Stimulated activated CD8-positive, alpha-beta memory T cell treated with anti-CD3 and anti-CD28 coated beads, Interleukin-7, amount 100 ng/mL, for 24 hours (primary cell): ENCODE data around the gene RPS15A.
"Not testable (repeated sequence)": the region's sequence is repeated elsewhere in the genome, so short reads cannot be mapped to it uniquely, and the experiment has no call there.

Source experiments
- DNase-seq: peaks from one replicate; pipeline ENCODE4 v3.0.0-alpha.2; 2020; ENCODE audit warnings: low read depth

The RPS15A gene

DNA sequence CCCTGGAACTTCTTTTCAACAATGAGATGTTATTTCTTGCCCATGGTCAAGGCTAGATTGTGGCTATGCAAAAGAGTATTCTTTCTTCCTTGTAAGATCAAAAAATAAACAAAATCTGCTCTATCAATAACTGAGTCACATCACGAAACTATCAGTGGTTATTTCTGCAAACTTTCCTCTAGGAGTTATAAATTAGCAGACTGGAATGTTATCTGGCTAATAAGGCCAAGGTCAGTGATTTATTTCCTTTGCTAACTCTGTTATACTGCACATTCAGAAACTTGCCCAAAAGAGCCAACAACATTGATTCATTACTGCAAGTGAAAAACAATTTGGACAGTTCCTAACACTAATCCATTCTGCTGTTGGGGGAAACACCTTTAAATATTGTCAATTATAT is 6.2 kb upstream of the RPS15A start:
- DNase-seq: no peak

DNA sequence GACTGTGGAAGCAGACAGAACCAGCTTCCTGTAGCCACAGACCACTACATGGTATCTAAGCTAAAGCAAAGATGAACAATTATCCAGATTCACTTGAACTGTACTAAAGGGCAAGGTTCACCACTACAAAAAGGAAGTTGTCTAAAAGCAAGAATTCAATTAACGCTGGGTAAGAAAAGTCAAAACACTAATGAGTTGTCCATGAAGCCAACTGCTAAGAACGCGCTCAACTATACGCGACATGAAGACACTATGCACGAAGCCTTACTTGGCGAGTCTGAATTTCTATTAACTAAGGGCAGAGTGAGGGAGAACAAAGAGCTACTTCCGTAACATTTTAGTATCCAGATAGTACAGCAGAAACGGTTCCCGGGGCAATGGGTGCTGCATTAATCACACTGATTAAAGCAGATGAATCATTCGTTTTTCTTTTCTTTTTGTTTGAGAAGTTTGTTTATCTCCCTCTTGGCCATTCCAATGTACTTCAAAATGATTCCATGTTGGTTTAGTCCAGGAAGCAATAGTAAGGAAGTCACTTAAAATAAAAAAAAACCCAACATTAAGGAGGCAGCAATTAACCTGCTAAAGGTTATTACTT is 2.8 kb upstream of the RPS15A start:
- no peak for DNase-seq

DNA sequence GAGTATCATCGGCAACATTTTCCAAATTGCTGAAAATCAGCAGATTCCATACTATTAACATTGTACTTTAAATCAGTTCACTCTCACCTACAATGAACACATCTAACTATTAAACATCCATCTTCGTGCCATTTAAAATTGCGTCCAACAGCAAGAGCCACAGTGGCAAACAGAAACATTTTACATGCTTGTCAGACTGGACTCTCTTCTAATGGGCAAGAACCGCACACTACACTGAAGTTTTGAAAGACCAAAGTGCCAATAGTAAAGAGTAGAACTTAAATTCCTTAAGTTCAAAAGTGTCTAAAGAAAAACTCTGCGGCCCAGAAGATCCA is 652 bp downstream of the RPS15A start:
- no peak for DNase-seq

GRCh38 chr16:18788828-18789514 is 1.2 kb downstream of the RPS15A start:
- DNase-seq: no peak

- no peak for DNase-seq
Observed at GRCh38 chr16:18784917-18785623, 5.1 kb downstream of the RPS15A start.

DNA sequence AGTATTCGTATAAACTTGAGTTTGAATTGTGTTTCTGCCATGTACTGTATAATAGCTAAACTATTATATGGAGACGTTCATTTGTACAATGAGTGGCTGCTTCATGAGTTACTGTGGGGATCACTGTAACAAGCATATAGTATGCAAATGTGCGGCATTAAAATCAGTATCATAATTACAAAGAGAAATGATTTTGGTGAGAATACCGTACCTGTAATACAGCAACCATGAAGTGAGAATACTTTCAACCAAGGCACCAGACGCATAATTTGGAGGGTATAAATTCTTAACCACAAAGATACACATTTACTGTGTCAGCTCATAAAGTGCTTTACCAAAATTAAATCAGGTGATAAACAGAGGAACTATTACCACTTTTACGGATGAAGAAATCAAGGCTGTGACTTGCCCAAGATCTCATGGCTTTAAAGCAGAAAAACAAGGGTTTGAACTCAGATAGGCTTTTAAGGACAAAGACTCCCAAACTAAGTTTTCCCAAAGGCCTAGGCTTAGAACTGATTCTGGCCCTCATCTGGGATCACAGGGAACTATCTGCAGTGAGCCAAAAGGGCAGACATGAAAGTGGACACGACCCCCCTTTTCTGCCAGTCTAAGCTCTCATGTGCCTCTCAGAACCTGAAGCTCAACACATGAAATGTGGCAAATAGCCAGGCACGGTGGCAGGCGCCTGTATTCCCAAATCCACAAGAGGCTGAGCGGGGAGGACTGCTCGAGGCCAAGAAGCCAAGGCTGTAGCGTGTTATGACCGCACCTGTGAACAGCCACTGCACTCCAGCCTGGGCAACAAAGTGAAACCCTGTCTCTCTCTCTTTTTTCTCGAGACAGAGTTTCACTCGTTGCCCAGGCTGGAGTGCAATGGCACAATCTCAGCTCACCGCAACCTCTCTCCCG is 6.4 kb downstream of the RPS15A start:
- DNase-seq: no peak

- DNase-seq: no peak
Observed at GRCh38 chr16:18782697-18783429, 7.3 kb downstream of the RPS15A start.

DNA sequence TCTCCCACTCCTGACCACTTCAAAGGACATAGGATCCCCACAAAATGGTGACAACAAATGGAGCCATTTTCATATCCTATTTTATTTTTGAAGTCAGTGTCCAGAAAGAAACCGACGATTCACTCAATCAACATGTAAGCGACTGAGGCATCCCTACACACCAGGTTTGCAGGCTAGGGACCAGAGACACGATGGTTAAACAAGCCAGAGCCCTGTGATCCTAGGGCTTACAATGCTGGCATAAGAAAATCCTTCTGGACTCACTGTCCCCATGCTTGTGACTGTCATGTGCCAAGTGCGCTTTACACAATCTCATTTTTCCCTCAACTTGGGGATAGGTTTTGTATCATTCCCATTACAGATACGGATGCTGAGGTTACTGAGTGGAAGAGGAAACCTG is 8.9 kb downstream of the RPS15A start:
- DNase-seq: not testable (repeated sequence)

DNA sequence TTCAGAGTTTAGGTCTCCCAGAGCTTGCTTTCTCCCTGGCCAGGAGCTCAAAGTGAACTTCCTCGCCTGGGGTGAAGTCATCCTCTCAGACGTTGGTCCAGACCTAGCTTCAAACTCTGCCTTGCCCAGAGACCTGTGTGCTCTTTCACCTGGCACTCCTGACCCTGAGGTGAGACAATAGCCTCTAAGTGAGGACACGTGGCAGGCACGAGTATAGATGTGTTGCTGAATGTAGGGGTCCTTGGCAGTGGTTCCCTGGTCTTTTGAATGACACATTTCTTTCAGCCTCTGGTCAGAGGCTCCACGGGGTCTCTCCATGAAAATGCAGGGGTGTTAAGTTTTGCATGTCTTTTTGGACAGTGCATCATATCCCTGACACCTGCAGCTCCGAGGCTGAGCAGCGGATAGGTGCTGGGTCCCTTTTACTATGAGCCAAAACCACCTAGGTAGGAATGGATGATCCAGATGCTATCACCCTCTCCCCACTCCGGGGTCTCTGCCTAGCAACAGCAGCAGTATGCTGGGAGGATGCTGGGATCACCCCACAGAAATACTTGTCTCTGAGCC is 9.6 kb downstream of the RPS15A start:
- not testable (repeated sequence) for DNase-seq

- DNase-seq: not testable (repeated sequence)
Observed at GRCh38 chr16:18777664-18778063, 12.5 kb downstream of the RPS15A start.

GRCh38 chr16:18776334-18776733 is 13.8 kb downstream of the RPS15A start:
- DNase-seq: not testable (repeated sequence)

DNA sequence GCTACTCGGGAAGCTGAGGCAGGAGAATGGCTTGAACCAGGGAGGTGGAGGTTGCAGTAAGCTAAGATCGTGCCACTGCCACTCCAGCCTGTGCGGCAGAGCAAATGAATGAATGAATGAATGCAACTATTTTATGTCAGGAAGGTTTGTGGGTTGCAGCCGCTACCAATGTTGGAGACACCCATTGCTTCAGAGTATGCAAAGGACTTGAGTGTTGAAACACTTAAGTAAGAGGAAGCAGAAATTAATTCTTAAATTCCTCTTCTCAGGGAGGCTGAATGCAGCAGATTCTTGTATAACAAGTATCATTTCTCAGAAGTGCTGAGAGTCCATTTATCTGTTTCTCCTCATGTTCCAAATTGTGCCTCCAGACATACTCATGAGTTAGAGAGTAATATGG is 15.5 kb downstream of the RPS15A start:
- DNase-seq: not testable (repeated sequence)

DNA sequence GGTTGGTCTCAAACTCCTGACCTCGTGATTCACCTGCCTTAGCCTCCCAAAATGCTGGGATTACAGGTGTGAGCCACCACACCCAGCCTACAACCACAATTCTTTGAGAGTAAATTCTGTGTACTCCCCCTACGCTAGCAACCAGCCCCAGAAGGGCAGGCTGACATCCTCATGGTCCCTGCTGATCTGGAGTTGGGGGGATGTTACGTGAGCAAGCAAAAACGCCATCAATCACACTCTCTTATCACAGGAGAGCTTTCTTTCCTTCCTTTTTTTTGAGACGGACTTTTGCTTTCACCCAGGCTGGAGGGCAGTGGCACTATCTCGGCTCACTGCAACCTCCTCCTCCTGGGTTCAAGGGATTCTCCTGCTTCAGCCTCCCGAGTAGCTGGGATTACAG is 18.0 kb downstream of the RPS15A start:
- not testable (repeated sequence) for DNase-seq

GRCh38 chr16:18770336-18770962 is 19.7 kb downstream of the RPS15A start:
- not testable (repeated sequence) for DNase-seq

DNA sequence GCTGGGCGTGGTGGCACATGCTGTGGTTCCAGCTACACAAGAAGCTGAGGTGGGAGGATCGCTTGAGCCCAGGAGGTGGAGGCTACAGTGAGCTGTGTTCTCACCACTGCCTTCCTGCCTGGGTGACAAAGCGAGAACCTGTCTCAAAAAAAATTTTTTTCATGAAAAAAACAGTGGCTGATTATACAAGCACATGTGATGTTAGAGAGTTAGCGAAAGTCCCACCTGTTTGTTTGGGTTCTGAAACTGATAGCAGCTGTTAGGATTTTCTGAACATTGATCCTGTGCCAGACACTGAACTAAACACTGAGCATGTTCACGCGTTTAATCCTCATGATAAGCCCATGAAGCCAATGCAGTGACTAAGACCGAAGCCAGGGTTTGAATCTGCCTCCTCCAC is 22.9 kb downstream of the RPS15A start:
- not testable (repeated sequence) for DNase-seq

DNA sequence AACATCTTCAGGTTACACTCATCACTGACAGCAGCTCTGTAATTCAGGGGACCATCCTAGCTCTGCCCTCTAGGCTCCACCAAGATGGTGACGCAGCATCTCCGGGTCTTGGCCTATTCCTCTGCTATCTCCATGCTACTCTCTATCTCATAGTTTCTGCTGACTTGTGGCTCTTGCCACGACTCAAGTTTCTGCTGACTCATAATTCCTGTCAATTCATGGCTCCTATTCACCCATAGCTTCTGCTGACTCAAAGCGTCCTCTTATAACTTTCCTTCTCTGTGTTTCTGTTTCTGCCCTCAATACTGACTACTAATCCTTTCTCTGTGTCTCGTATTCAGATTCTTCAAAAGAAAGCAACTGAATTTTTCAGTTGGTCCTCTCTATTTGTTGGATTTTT is 27.4 kb downstream of the RPS15A start:
- DNase-seq: not testable (repeated sequence)

DNA sequence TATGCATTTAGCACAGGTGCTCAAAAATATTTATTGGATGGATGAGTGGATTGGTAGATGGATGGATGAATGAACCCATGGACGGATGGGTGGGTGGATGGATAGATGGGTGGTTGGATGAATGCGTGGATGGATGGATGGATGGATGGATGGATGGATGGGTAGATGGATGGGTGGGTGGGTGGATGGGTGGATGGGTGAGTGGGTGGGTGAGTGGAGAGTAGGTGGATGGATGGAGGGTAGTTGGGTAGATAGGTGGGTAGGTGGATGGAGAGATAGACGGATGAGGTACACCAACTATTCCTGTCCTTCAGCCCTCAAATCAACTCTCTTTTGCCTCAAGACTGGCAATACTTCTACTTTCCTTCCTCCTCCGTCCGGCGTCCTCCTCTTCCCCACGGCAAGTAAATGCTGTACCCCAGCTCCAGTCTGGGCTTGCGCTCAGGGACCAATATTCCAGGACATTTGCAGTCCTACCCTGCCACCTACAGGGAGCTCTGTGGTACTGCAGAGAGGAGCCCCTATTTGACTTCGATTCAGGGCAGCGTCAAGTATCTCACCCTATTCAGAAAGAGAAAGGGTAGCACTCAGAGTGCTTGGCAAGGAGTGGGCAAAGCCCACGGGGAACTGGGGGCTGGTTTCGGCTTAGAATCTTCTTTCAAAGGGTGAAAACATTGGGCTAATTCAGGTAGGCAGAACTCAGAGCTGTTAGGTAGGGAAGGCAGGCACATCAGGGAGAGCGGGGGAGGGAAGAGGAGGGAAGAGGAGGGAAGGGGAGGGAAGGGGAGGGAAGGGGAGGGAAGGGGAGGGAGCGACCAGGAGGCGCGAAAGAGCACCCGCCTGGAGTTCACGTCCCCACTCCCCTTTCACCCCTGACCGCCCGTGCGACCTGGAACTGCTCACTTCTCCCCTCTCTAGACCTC is 30.3 kb downstream of the RPS15A start:
- not testable (repeated sequence) for DNase-seq

DNA sequence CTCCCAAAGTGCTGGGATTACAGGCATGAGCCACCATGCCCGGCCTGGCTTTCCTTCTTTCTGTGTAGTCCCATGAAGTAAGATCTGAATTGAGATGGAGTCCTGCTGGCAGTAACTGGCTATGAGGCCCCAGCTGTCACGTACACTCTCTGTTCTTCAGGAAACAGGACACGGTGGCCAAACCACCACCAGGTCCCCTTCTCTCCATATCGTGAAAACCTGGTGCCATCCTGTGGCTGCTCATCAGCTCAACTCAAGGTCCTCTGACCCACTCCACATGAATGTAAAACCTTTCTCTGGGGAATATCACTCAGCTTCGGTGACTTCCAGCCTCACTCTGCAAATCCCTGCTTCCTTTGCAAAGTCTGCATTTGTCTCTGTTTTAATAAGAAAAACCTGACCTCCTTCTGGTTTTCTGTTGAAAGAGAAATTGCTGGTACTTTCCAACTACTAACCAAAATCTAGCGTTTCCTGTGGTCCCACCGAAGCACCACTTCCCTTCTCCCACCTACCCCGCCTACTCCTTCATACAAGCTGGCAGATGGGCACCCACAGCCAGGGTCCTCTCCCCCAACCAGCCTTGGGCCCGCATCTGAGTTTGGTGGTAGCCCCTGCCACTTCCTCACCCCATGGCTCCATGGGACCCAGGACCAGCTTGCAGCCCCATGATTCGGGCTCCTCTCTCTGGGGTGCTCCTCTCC is 32.0 kb downstream of the RPS15A start:
- DNase-seq: not testable (repeated sequence)

GRCh38 chr16:18756639-18757038 is 33.5 kb downstream of the RPS15A start:
- DNase-seq: not testable (repeated sequence)
